ENCODE data around the gene CRYGC. TPM values are rescaled to one million over a fixed set of nuclear protein-coding genes. Genes with fewer than 3 reads are reported as not detected.

CRYGC gene
- total and polyA plus RNA-seq, 2 donors (not counting 3 experiments of a cell fraction or from before 2014, with no cell fraction given): not detected

GRCh38 chr2:208093128-208093527 is 36.5 kb downstream of the CRYGC start:
- Histone ChIP-seq H3K36me3 (ENCODE audit: control insufficient read depth in 2 of 2, extremely low read depth in 1 of 2, insufficient read depth in 2 of 2, low read length in 2 of 2) (no peaks in the 10 kb centered on the region), H3K9me3 (replicated peaks; ENCODE audit: control insufficient read depth, insufficient read depth, low read length) (no peaks in the 10 kb centered on the region), H4K20me1 (replicated peaks; ENCODE audit: control insufficient read depth, extremely low read depth, insufficient read depth, low read length) (no peaks in the 10 kb centered on the region), H3K4me2 (ENCODE audit: insufficient read depth, low read length) (no peak overlapping the region), H3K4me3 (replicated peaks in 1 of 3; ENCODE audit: insufficient read depth in 1 of 3, low read depth in 1 of 3, low read length in 3 of 3) (no peak overlapping the region), H3K9me1 (replicated peaks; ENCODE audit: control insufficient read depth, extremely low read depth, insufficient read depth, low read length) (no peaks in the 10 kb centered on the region), H3K9ac (replicated peaks; ENCODE audit: extremely low read depth, insufficient read depth, low read length) (no peak overlapping the region), H3K4me1 (ENCODE audit: control insufficient read depth, extremely low read depth, insufficient read depth, low read length) (no peaks in the 10 kb centered on the region), H3K79me2 (ENCODE audit: control insufficient read depth, insufficient read depth, low read length) (no peaks in the 10 kb centered on the region), H3K27me3 (ENCODE audit: control insufficient read depth in 2 of 2, insufficient read depth in 2 of 2, low read length in 2 of 2) (no peaks in the 10 kb centered on the region), H3K27ac (ENCODE audit: insufficient read depth, low read depth, low read length) (no peak overlapping the region), H2AFZ (ENCODE audit: low read depth, low read length) (no peak overlapping the region)
- CTCF ChIA-PET: interaction anchor here (0.9 to 1.4 kb wide), 2 partner anchors 11 to 21 kb away, joined by 3 to 4 read pairs; no protein-coding TSS in a partner anchor
- DNase-seq (ENCODE audit: low read depth, low spot score) (no peak), FAIRE-seq (no peak)
- TF ChIP-seq CTCF (IDR thresholded peaks at IDR 0.05; ENCODE audit: extremely low read depth in 1 of 2, insufficient read depth in 1 of 2, low read depth in 1 of 2, low read length in 2 of 2) (no peak), MAX (IDR thresholded peaks at IDR 0.05; ENCODE audit: insufficient read depth, insufficient read length) (no peak), EZH2 (IDR thresholded peaks at IDR 0.05; ENCODE audit: borderline replicate concordance, low read depth, low read length, severe bottlenecking) (no peak), FOS (IDR thresholded peaks at IDR 0.05; ENCODE audit: borderline replicate concordance, insufficient read depth, low read length) (no peak), JUN (IDR thresholded peaks at IDR 0.05; ENCODE audit: borderline replicate concordance, insufficient read depth, insufficient read length, low read depth) (no peak), MYC (IDR thresholded peaks at IDR 0.05; ENCODE audit: low read depth, low read length) (no peak), POLR2A (IDR thresholded peaks at IDR 0.05; ENCODE audit: low read depth, low read length) (no peak), GATA2 (IDR thresholded peaks at IDR 0.05; ENCODE audit: insufficient read depth, insufficient read length, low read depth, low read length) (no peak), POLR2AphosphoS5 (IDR thresholded peaks at IDR 0.05; ENCODE audit: insufficient read depth, low read depth, low read length) (no peak)
- intact Hi-C loops (cut with micrococcal nuclease) (no loop called here), dilution Hi-C loops (cut with MboI; ENCODE audit: extremely low pct_ligation_motif_present, low sequenced_read_pairs) (no loop called here)
- no TSS peak for BruUV-seq (replicated peaks)
- POLR2A ChIA-PET: no interaction called here
